CD14-positive monocyte (primary cell): Measurements from ENCODE around the gene DPM2. TPM values are rescaled to one million over a fixed set of nuclear protein-coding genes. Genes with fewer than 3 reads are reported as not detected.

Experiments
- DNase-seq, 3 donors: peaks; one replicate each; pipeline ENCODE4 v3.0.0-alpha.2; 2011 to 2022
- H2AFZ ChIP-seq: 2 replicates; pipeline ENCODE4 v1.6.0; 2012; ENCODE audit warnings: mild to moderate bottlenecking, low read depth, low read length, inconsistent platforms; ENCODE audit not compliant: insufficient read depth, poor library complexity, severe bottlenecking
- H3K27ac ChIP-seq, 2 donors: 1 replicate in 1 of 2; 2 replicates in 1 of 2; pipeline ENCODE4 v1.5.1; 2012 to 2013; ENCODE audit warnings: low read length in 2 of 2, control low read depth in 1 of 2, inconsistent platforms in 1 of 2, low read depth in 1 of 2, mild to moderate bottlenecking in 1 of 2
- H3K27me3 ChIP-seq, 2 donors: one replicate each; pipeline versions ENCODE4 v1.6.0 to v1.6.1; 2011 to 2013; ENCODE audit warnings: low read length in 2 of 2; ENCODE audit not compliant: control insufficient read depth in 2 of 2, insufficient read depth in 2 of 2
- H3K36me3 ChIP-seq, 2 donors: replicated peaks in 1 of 2; 1 replicate in 1 of 2; 2 replicates in 1 of 2; pipeline versions ENCODE4 v1.5.1 to v1.6.1; 2012 to 2013; ENCODE audit warnings: low read length in 2 of 2, control low read depth in 1 of 2, inconsistent platforms in 1 of 2, mild to moderate bottlenecking in 1 of 2; ENCODE audit not compliant: insufficient read depth in 2 of 2, control insufficient read depth in 1 of 2
- H3K4me1 ChIP-seq, 2 donors: 1 replicate in 1 of 2; 2 replicates in 1 of 2; pipeline versions ENCODE4 v1.5.1 to v1.6.1; 2012 to 2013; ENCODE audit warnings: low read length in 2 of 2, control low read depth in 1 of 2, inconsistent platforms in 1 of 2, mild to moderate bottlenecking in 1 of 2, moderate library complexity in 1 of 2; ENCODE audit not compliant: insufficient read depth in 2 of 2, control insufficient read depth in 1 of 2
- H3K4me2 ChIP-seq: replicated peaks from 2 replicates; pipeline ENCODE3; 2012; ENCODE audit warnings: low read length, moderate library complexity, mild to moderate bottlenecking; ENCODE audit not compliant: poor library complexity, severe bottlenecking; ENCODE audit errors: extremely low read depth
- H3K4me3 ChIP-seq, 3 experiments: fragments of 200-600 bp in 1 of 3; sonication (generic) in 1 of 3; replicated peaks in 1 of 3; 1 replicate in 2 of 3; 2 replicates in 1 of 3; pipeline ENCODE4 v1.5.1; 2011 to 2013; ENCODE audit warnings: low read length in 3 of 3, mild to moderate bottlenecking in 3 of 3, control low read depth in 2 of 3, low read depth in 2 of 3, inconsistent platforms in 1 of 3, moderate library complexity in 1 of 3
- H3K79me2 ChIP-seq: 2 replicates; pipeline ENCODE4 v1.6.0; 2012; ENCODE audit warnings: mild to moderate bottlenecking, control low read depth, inconsistent platforms, low read length, moderate library complexity; ENCODE audit not compliant: insufficient read depth
- H3K9ac ChIP-seq: 2 replicates; pipeline ENCODE4 v1.6.0; 2017; ENCODE audit warnings: low read length, mild to moderate bottlenecking; ENCODE audit not compliant: insufficient read depth, poor library complexity, severe bottlenecking
- H3K9me3 ChIP-seq, 2 donors: replicated peaks in 1 of 2; 1 replicate in 1 of 2; 2 replicates in 1 of 2; pipeline versions ENCODE4 v1.5.1 to v1.6.1; 2012 to 2013; ENCODE audit warnings: low read length in 2 of 2, control low read depth in 1 of 2; ENCODE audit not compliant: control insufficient read depth in 1 of 2, insufficient read depth in 1 of 2
- H4K20me1 ChIP-seq: 2 replicates; pipeline ENCODE4 v1.6.0; 2012; ENCODE audit warnings: mild to moderate bottlenecking, low read length, control low read depth, moderate library complexity; ENCODE audit not compliant: insufficient read depth
- H3K27ac Mint-ChIP-seq, 7 donors: one replicate each; pipeline ENCODE4 v1.8.0; 2020; ENCODE audit warnings: mild to moderate bottlenecking in 7 of 7, mixed read lengths in 7 of 7, moderate library complexity in 6 of 7, inconsistent platforms in 2 of 7
- H3K27me3 Mint-ChIP-seq, 3 donors: one replicate each; pipeline ENCODE4 v1.8.0; 2021 to 2022; ENCODE audit warnings: low read depth in 3 of 3, mild to moderate bottlenecking in 3 of 3, mixed read lengths in 3 of 3, moderate library complexity in 3 of 3, inconsistent platforms in 1 of 3
- H3K36me3 Mint-ChIP-seq, 2 donors: one replicate each; pipeline ENCODE4 v1.8.0; 2020; ENCODE audit warnings: mixed read lengths in 2 of 2, inconsistent platforms in 1 of 2, mild to moderate bottlenecking in 1 of 2
- H3K4me1 Mint-ChIP-seq: one replicate; pipeline ENCODE4 v1.8.0; 2020; ENCODE audit warnings: mild to moderate bottlenecking, mixed read lengths
- H3K4me3 Mint-ChIP-seq, 2 donors: one replicate each; pipeline ENCODE4 v1.8.0; 2020; ENCODE audit warnings: mild to moderate bottlenecking in 2 of 2, mixed read lengths in 2 of 2, moderate library complexity in 1 of 2
- H3K9me3 Mint-ChIP-seq, 7 donors: one replicate each; pipeline ENCODE4 v1.8.0; 2020 to 2022; ENCODE audit warnings: mixed read lengths in 7 of 7, mild to moderate bottlenecking in 6 of 7, moderate library complexity in 6 of 7, inconsistent platforms in 2 of 7
- CTCF ChIP-seq: fragments of 200-600 bp; IDR thresholded peaks from one replicate; pipeline ENCODE4 v1.8.0; 2022; ENCODE audit warnings: antibody characterized with exemption, mild to moderate bottlenecking
- WGBS: methylation state at CpG from one replicate; pipeline ENCODE4 v1.1.5; 2013; ENCODE audit warnings: missing lambda C conversion rate; ENCODE audit not compliant: insufficient coverage; 5-methylcytosine and 5-hydroxymethylcytosine counted together
- intact Hi-C, 2 donors: fragments of 100-400 bp; cut with micrococcal nuclease; formaldehyde crosslinking; loops; one replicate each; pipeline versions ENCODE4 v1.15.0 to v1.15.1; 2023
- polyA plus RNA-seq, 3 donors: library from polyadenylated mRNA; depleted of rRNA in 1 of 3; unstranded in 2 of 3; stranded (reverse) in 1 of 3; fragments of 300-500 nt in 2 of 3; fragments of >200 nt in 1 of 3; fragmentation: Illumina TruSeq in 2 of 3; gene quantifications; 1 replicate in 2 of 3; 2 replicates in 1 of 3; pipeline ENCODE4 v1.2.3, GENCODE V29; 2012 to 2021

The DPM2 gene
- polyA plus RNA-seq, 3 donors, result 22.4 to 28.7 (median 25.4) TPM

DNA sequence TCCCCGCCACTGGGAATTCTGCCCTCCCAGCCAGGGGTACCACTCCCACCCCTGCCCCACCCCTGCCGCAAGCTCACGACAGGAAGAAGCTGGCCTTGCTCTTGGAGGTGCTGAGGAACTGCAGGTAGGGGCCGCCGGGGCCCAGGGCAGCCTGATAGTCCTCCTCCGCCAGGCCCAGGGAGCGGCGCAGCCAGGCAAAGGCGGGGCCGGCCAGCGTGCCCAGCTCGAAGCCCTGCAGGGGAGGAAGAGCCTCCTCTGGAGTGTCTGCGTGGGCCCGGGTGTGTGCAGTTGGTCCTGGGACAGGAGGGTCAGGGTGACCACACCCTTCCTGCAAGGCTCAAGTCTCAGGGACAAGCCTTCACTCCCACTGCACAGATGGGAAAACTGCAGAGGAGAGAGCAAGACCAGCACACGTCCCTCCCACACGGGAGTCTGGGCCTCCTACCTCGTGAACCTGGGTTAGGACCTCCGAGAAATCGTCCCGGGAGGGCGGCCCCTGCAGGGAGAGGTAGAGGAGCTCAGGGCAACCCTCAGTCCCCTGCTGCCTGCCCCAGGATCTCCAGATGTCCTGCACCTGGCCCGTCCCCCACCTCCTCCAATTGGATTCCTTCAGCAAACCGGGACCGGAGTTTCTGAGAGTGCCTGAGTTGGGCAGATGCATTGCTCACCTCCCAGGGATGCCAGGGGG lies 9.5 kb downstream of the DPM2 start:
- Mint-ChIP-seq H3K27me3 (peaks cover 69 to 88% (median 86%) of the 10 kb centered on the region in 3 donors), H3K4me1 (peaks cover 29% of the 10 kb centered on the region), H3K9me3 (peaks cover 0 to 7% (median 4%) of the 10 kb centered on the region in 7 donors), H3K36me3 (peaks cover 4 to 10% of the 10 kb centered on the region in 2 donors), H3K27ac (no peak overlapping the region), H3K4me3 (peak overlapping the region in 1 of 2 donors; percentile 79)
- no peak for DNase-seq
- no peak overlapping the region for H3K4me3 ChIP-seq
- 23% methylated on average over 10 of the region's 24 CpGs for WGBS
- no peaks in the 10 kb centered on the region for H3K79me2 ChIP-seq
- peaks cover 0 to 14% of the 10 kb centered on the region in 2 donors for H3K9me3 ChIP-seq
- peaks cover 33 to 77% of the 10 kb centered on the region in 2 donors for H3K27me3 ChIP-seq
- H3K9ac ChIP-seq, result no peak overlapping the region
- H3K27ac ChIP-seq, result no peak overlapping the region
- peaks cover 30 to 34% of the 10 kb centered on the region in 2 donors for H3K4me1 ChIP-seq
- intact Hi-C loops, result loop anchor here in 1 of 2 donors (10.0 kb wide), 1 partner anchor 333 kb away; no protein-coding TSS in a partner anchor
- H4K20me1 ChIP-seq, result peaks cover 13% of the 10 kb centered on the region
- H3K36me3 ChIP-seq, result no peaks in the 10 kb centered on the region
- TF ChIP-seq CTCF, result no peak
- H2AFZ ChIP-seq, result no peak overlapping the region
- no peak overlapping the region for H3K4me2 ChIP-seq

- Mint-ChIP-seq H3K4me3 (peak overlapping the region; percentile 52 to 80), H3K9me3 (peaks cover 0 to 7% (median 4%) of the 10 kb centered on the region in 7 donors), H3K4me1 (peaks cover 27% of the 10 kb centered on the region), H3K36me3 (peaks cover 0 to 6% of the 10 kb centered on the region in 2 donors), H3K27ac (no peak overlapping the region), H3K27me3 (peaks cover 73 to 90% (median 89%) of the 10 kb centered on the region in 3 donors)
- Histone ChIP-seq H3K4me1 (peaks cover 30 to 34% of the 10 kb centered on the region in 2 donors), H3K9me3 (peaks cover 0 to 14% of the 10 kb centered on the region in 2 donors), H3K4me2 (no peak overlapping the region), H3K36me3 (no peaks in the 10 kb centered on the region), H2AFZ (peak overlapping the region; percentile 51), H3K9ac (no peak overlapping the region), H3K27me3 (peaks cover 33 to 82% of the 10 kb centered on the region in 2 donors), H4K20me1 (peaks cover 13% of the 10 kb centered on the region), H3K27ac (no peak overlapping the region), H3K79me2 (no peaks in the 10 kb centered on the region), H3K4me3 (no peak overlapping the region)
- intact Hi-C loops, result loop anchor here in 1 of 2 donors (10.0 kb wide), 1 partner anchor 333 kb away; no protein-coding TSS in a partner anchor
- no peak for TF ChIP-seq CTCF
- 2% methylated on average over 24 of the region's 56 CpGs for WGBS
- no peak for DNase-seq
These were observed 10.3 kb downstream of the DPM2 start for GRCh38 chr9:127927201-127927987.
